GM23338 (cell line): ENCODE data around the gene C1orf174.

Source experiments
- CREB1 ChIP-seq: fragments of 250-450 bp; sonication (Bioruptor Pico); IDR thresholded peaks from 2 replicates; pipeline ENCODE4 v1.5.0; 2020; ENCODE audit warnings: low read depth, mild to moderate bottlenecking, moderate library complexity
- CTCF ChIP-seq, 2 experiments: fragments of 200-600 bp in 1 of 2; sonication (generic) in 1 of 2; conservative IDR thresholded peaks; 2 replicates each; pipeline versions ENCODE4 v1.5.1 to v1.6.1; 2016 to 2017; ENCODE audit warnings: antibody characterized with exemption in 2 of 2, low read depth in 2 of 2, mild to moderate bottlenecking in 2 of 2, moderate library complexity in 1 of 2
- ETS1 ChIP-seq: IDR thresholded peaks from 2 replicates; pipeline ENCODE4 v1.6.1; 2016; ENCODE audit warnings: antibody characterized with exemption
- EZH2 ChIP-seq: fragments of 200-600 bp; sonication (generic); IDR thresholded peaks from one replicate; pipeline ENCODE4 v1.8.0; 2017; ENCODE audit warnings: antibody characterized with exemption, mild to moderate bottlenecking, low read depth; ENCODE audit not compliant: unreplicated experiment
- EZH2phosphoT487 ChIP-seq: fragments of 200-600 bp; sonication (generic); IDR thresholded peaks from one replicate; pipeline ENCODE4 v1.8.1; 2018; ENCODE audit warnings: antibody characterized with exemption; ENCODE audit not compliant: unreplicated experiment
- JUNB ChIP-seq: IDR thresholded peaks from one replicate; pipeline ENCODE4 v1.6.1; 2016; ENCODE audit warnings: antibody characterized with exemption; ENCODE audit not compliant: unreplicated experiment
- NANOG ChIP-seq: IDR thresholded peaks from 2 replicates; pipeline ENCODE4 v1.6.1; 2016; ENCODE audit warnings: antibody characterized with exemption, borderline replicate concordance
- POLR2AphosphoS5 ChIP-seq: IDR thresholded peaks from 2 replicates; pipeline ENCODE4 v1.6.1; 2016; ENCODE audit warnings: antibody characterized with exemption, low read depth
- ZNF114 ChIP-seq: fragments of 250-450 bp; sonication (Bioruptor Pico); IDR thresholded peaks from 2 replicates; pipeline ENCODE4 v1.5.0; 2020; ENCODE audit warnings: mild to moderate bottlenecking, moderate library complexity
- TF ChIP-seq, protein P1 (sequence below): IDR thresholded peaks from one replicate; pipeline ENCODE4 v1.6.1; 2018; ENCODE audit warnings: antibody characterized with exemption; ENCODE audit not compliant: unreplicated experiment

DNA sequence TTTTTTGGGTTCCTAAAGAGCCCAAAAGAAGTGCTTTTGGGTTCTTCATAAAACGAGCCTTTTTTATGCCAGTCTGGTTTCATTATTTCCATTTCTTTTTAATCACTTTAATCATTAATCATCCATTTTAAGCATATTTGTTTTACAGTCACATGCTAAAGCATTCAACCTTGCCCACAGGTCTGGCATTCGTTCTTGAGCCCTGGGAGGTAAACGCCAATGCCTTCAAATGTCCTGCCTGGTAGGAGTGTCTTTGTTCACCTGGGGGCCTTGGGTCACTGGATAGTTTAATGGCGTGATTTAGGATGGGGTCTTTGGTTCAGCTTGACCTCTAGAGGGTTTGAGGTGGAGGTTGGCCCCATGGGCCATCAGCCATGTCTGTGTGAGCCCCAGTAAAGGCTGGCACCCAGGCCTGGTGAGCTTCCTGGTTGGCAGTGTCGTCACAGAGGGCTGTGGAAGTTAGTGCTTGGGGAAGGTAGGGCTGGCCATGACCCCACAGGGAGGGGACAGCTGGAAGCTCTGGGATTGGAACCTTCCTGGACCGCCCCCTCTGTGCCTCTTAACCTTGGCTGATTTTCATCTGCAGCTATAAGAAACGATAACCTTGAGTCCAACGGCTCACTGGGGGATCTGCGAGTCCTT, 20.2 kb downstream of the C1orf174 start:
- TF ChIP-seq POLR2AphosphoS5 (no peak), EZH2phosphoT487 (no peak), CTCF (conservative IDR thresholded peaks at IDR 0.05; ENCODE audit: low read depth in 2 of 2) (no peak), EZH2 (no peak), JUNB (no peak), CREB1 (CRISPR knock-in tag) (no peak), ZNF114 (CRISPR knock-in tag) (no peak), ETS1 (no peak), NANOG (no peak)
- TF ChIP-seq, protein P1, sequence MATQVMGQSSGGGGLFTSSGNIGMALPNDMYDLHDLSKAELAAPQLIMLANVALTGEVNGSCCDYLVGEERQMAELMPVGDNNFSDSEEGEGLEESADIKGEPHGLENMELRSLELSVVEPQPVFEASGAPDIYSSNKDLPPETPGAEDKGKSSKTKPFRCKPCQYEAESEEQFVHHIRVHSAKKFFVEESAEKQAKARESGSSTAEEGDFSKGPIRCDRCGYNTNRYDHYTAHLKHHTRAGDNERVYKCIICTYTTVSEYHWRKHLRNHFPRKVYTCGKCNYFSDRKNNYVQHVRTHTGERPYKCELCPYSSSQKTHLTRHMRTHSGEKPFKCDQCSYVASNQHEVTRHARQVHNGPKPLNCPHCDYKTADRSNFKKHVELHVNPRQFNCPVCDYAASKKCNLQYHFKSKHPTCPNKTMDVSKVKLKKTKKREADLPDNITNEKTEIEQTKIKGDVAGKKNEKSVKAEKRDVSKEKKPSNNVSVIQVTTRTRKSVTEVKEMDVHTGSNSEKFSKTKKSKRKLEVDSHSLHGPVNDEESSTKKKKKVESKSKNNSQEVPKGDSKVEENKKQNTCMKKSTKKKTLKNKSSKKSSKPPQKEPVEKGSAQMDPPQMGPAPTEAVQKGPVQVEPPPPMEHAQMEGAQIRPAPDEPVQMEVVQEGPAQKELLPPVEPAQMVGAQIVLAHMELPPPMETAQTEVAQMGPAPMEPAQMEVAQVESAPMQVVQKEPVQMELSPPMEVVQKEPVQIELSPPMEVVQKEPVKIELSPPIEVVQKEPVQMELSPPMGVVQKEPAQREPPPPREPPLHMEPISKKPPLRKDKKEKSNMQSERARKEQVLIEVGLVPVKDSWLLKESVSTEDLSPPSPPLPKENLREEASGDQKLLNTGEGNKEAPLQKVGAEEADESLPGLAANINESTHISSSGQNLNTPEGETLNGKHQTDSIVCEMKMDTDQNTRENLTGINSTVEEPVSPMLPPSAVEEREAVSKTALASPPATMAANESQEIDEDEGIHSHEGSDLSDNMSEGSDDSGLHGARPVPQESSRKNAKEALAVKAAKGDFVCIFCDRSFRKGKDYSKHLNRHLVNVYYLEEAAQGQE: no peak
